Stimulated activated memory B cell treated with anti-CD40 and anti-IgM and Interleukin-4, amounts not matched to agents 10 μg/mL and 1 μg/mL and 100 μg/mL, for 72 hours (primary cell): ENCODE data around the gene RUSC2.
"Not testable (repeated sequence)": the region's sequence is repeated elsewhere in the genome, so short reads cannot be mapped to it uniquely, and the experiment has no call there.

Experiments
- ATAC-seq: fragments of 150-1000 bp; cut with Tn5 transposase; 2 replicates; pipeline ENCODE4 v1.10.0; 2021
- H3K27ac Mint-ChIP-seq: one replicate; pipeline ENCODE4 v1.8.0; 2022; ENCODE audit warnings: mild to moderate bottlenecking, mixed read lengths
- H3K27me3 Mint-ChIP-seq: one replicate; pipeline ENCODE4 v1.8.0; 2022; ENCODE audit warnings: mixed read lengths
- H3K36me3 Mint-ChIP-seq: one replicate; pipeline ENCODE4 v1.8.0; 2022; ENCODE audit warnings: mixed read lengths
- H3K4me1 Mint-ChIP-seq: one replicate; pipeline ENCODE4 v1.8.0; 2022; ENCODE audit warnings: mixed read lengths
- H3K4me3 Mint-ChIP-seq: one replicate; pipeline ENCODE4 v1.8.0; 2022; ENCODE audit warnings: mild to moderate bottlenecking, moderate library complexity, mixed read lengths
- H3K9me3 Mint-ChIP-seq: one replicate; pipeline ENCODE4 v1.8.0; 2022; ENCODE audit warnings: mixed read lengths

RUSC2 gene, protein sequence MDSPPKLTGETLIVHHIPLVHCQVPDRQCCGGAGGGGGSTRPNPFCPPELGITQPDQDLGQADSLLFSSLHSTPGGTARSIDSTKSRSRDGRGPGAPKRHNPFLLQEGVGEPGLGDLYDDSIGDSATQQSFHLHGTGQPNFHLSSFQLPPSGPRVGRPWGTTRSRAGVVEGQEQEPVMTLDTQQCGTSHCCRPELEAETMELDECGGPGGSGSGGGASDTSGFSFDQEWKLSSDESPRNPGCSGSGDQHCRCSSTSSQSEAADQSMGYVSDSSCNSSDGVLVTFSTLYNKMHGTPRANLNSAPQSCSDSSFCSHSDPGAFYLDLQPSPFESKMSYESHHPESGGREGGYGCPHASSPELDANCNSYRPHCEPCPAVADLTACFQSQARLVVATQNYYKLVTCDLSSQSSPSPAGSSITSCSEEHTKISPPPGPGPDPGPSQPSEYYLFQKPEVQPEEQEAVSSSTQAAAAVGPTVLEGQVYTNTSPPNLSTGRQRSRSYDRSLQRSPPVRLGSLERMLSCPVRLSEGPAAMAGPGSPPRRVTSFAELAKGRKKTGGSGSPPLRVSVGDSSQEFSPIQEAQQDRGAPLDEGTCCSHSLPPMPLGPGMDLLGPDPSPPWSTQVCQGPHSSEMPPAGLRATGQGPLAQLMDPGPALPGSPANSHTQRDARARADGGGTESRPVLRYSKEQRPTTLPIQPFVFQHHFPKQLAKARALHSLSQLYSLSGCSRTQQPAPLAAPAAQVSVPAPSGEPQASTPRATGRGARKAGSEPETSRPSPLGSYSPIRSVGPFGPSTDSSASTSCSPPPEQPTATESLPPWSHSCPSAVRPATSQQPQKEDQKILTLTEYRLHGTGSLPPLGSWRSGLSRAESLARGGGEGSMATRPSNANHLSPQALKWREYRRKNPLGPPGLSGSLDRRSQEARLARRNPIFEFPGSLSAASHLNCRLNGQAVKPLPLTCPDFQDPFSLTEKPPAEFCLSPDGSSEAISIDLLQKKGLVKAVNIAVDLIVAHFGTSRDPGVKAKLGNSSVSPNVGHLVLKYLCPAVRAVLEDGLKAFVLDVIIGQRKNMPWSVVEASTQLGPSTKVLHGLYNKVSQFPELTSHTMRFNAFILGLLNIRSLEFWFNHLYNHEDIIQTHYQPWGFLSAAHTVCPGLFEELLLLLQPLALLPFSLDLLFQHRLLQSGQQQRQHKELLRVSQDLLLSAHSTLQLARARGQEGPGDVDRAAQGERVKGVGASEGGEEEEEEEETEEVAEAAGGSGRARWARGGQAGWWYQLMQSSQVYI (N-terminal part only)

DNA sequence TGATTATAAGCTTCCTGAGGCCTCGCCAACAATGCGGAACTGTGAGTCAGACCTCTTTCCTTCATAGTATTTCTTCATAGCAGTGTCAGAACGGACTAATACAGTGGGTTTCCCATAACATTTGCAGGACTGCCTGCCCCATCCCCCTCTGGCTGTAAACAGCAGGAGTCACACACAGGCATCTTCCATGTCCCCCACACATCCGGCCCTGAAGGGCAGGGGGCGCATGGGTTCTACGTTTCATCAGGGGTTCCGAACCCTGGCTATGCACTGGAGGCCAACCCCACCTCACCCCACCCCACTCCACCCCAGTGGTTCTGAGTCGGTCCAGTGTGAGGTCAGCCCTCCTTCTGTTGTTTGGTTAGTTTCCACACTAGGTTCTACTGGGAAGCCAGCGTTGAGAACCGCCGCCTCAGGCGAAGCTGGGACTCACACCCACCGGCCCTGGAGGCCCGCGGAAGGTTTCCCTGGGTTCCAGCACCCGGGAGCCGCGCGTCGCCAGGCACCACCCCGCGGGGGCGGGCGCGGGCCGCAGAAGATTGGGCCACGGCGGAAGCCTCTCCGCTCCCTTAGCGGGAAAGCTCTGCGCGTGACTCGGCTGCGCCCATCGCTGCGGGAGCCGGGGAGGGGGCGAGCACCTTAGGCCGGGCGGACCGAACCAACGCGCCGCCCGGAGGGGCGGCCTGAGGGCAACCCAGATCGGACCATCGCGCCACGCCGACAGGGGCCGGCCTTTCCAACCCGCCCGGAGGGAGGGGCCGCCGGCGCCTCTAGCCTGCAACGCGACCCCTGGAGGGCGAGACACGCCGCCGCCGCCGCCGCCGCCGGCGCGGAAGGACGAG is at the start of gene RUSC2:
Gene RUSC2 (plus strand): TSS at position 799 of the 842 bp plus-strand sequence. CDS start 56,411 bp downstream, outside the sequence.
- ATAC-seq: peak; percentile 80
- peaks cover 38% of the 10 kb centered on the region for H3K27me3 Mint-ChIP-seq
- peaks cover 15% of the 10 kb centered on the region for H3K4me1 Mint-ChIP-seq
- no peaks in the 10 kb centered on the region for H3K9me3 Mint-ChIP-seq
- peak within 1 kb of the TSS; percentile 81 for H3K27ac Mint-ChIP-seq
- H3K36me3 Mint-ChIP-seq: no peaks in the 10 kb centered on the region
- peak within 1 kb of the TSS; percentile 89 for H3K4me3 Mint-ChIP-seq

DNA sequence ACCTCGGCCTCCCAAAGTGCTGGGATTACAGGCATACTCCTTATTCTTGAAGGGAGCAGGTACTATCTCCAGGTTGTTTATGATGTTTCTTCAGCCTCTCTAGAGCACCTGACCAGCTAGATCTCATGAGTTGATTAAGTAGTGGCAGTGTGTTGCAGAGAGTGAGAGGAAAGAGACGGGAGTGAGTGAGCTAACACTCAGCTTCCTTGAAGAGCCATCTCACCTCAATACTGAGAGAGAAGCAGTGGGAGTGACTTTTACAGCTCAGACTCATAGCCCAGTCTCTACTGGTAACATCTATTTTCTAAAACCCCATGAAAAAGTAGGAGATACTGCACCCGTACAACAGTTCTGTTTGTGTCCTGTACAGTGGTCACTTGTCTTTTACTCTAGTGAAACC is 43.9 kb upstream of the RUSC2 start:
- H3K4me1 Mint-ChIP-seq: no peaks in the 10 kb centered on the region
- H3K4me3 Mint-ChIP-seq: no peak overlapping the region
- H3K27ac Mint-ChIP-seq: no peak overlapping the region
- no peak for ATAC-seq
- H3K9me3 Mint-ChIP-seq: no peaks in the 10 kb centered on the region
- peaks cover 22% of the 10 kb centered on the region for H3K27me3 Mint-ChIP-seq
- no peaks in the 10 kb centered on the region for H3K36me3 Mint-ChIP-seq

DNA sequence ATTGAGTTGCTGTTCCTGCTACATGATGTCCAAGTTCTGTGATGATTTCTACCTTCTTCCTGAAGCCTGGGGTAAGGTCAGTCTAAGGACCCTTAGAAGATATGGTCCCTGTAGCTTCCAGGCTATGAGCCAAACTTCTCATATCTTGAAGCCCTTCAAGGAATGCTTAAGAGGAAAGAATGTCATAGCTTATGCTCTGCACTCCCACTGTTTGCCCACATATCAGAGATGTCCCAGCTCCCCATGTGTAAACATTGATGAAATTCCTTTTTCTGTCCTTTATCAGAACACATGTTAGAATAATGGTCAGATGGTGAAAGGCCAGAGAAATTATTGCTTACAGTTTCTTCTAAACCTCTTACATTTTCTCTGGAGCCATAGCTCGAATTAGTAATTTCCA is 41.4 kb upstream of the RUSC2 start:
- Mint-ChIP-seq H3K36me3 (no peaks in the 10 kb centered on the region), H3K4me1 (no peaks in the 10 kb centered on the region), H3K27me3 (peaks cover 45% of the 10 kb centered on the region), H3K4me3 (no peak overlapping the region), H3K27ac (no peak overlapping the region), H3K9me3 (peaks cover 3% of the 10 kb centered on the region)
- no peak for ATAC-seq

DNA sequence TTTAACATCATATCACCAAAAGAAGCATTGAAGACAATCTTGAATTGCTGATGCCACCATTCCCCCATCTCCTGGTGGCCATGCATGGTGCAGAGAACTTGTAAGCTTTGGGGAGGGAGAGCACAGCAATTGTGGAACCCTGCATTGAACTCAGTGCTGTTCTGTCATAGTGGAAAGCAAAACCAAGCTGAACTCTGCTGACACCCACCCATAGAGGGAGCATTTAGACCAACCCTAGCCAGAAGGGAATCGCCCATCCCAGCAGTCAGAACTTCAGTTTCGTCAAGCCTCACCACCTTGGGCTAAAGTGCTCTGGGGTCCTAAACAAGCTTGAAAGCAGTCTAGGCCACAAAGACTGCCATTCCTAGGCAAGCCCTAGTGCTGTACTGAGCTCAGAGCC is 37.4 kb upstream of the RUSC2 start:
- no peaks in the 10 kb centered on the region for H3K36me3 Mint-ChIP-seq
- no peak overlapping the region for H3K4me3 Mint-ChIP-seq
- peaks cover 41% of the 10 kb centered on the region for H3K27me3 Mint-ChIP-seq
- H3K9me3 Mint-ChIP-seq: peaks cover 12% of the 10 kb centered on the region
- H3K27ac Mint-ChIP-seq: no peak overlapping the region
- H3K4me1 Mint-ChIP-seq: no peaks in the 10 kb centered on the region
- no peak for ATAC-seq

DNA sequence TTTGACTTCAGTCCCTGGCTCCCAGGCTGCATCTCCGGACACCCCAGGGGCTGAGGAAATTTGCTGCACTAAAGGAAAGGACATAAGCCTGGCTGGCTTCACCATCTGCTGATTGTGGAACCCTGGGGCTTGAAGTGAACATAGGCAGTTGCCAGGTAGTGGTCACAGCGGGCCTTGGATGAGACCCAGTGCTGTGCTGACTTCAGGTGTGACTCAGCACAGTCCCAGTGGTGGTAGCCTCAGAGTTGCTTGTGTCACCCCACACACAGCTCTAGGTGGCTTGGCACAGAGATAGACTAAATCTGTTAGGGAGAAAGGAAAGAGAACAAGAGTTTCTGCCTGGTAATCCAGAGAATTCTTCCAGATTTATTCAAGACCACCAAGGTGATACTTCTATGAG is 36.1 kb upstream of the RUSC2 start:
- no peaks in the 10 kb centered on the region for H3K36me3 Mint-ChIP-seq
- H3K27me3 Mint-ChIP-seq: peaks cover 42% of the 10 kb centered on the region
- H3K27ac Mint-ChIP-seq: no peak overlapping the region
- ATAC-seq: no peak
- peaks cover 12% of the 10 kb centered on the region for H3K9me3 Mint-ChIP-seq
- no peak overlapping the region for H3K4me3 Mint-ChIP-seq
- no peaks in the 10 kb centered on the region for H3K4me1 Mint-ChIP-seq

DNA sequence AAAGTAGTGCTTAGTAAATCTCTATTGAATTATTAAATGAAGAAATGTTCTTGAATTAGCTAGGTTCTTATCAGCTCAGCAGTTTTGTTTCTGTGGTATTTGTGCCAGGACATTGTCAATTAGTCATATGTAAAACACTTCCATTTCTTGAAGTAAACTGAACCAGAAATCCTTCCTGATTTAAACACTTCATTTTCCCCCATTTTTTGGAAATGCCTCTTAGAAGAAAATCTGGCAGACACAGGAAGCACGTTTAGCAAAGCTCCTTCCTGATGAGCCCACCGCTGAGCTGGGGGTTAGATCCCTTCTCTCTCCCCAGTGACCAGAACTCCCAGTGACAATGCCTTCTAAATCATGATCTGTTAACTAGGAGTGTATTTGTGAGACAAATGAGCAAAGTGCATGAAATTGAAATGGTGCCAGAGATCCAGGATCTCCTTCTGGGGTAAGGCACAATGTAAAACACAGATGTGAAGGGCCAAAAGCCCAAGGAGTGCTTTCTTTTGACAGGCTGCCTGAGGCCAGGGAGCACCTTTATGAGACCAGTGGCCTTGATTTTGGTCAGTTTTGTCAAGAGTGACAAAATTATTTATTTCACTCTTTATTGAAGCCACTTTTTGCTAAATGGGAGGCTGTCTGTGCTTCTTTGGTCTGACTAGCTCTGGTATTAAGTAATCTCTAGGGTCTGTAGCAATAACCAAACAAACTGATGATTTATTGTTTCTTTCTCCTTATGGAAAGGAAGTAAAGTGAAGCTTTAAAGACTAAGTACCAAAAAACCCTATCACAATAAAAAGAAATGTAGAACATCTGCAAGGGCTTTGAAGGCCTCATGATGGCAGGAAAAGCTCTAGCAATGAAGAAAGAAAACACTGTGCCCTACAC is 25.5 kb upstream of the RUSC2 start:
- H3K27ac Mint-ChIP-seq: no peak overlapping the region
- no peak for ATAC-seq

DNA sequence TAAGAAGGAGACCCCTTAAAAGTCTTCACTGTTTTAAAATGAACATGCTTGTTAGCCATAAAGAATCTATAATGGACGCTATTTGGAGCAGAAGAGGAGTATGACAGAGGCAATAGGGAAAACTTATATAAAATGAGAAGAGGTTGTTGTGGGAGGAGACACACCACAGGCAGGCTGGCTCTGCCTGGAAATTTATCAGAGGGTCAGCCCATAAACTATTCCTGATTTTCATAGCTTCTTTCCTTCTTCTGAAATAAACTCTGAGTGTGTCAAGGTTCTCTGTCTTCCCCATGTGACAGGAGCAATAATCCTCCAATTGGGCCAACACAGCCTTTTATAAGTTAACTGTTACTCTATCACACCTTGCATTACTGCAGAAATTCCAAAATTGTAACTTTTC is 19.6 kb upstream of the RUSC2 start:
- no peak for ATAC-seq
- Mint-ChIP-seq H3K4me1 (no peaks in the 10 kb centered on the region), H3K27ac (no peak overlapping the region), H3K27me3 (peaks cover 31% of the 10 kb centered on the region), H3K4me3 (no peak overlapping the region), H3K36me3 (no peaks in the 10 kb centered on the region), H3K9me3 (no peaks in the 10 kb centered on the region)

More for the DNA sequence above, 25.5 kb upstream of the RUSC2 start:
- Mint-ChIP-seq H3K27me3 (peaks cover 76% of the 10 kb centered on the region), H3K4me1 (no peaks in the 10 kb centered on the region), H3K36me3 (peaks cover 11% of the 10 kb centered on the region), H3K9me3 (peaks cover 15% of the 10 kb centered on the region), H3K4me3 (no peak overlapping the region)

DNA sequence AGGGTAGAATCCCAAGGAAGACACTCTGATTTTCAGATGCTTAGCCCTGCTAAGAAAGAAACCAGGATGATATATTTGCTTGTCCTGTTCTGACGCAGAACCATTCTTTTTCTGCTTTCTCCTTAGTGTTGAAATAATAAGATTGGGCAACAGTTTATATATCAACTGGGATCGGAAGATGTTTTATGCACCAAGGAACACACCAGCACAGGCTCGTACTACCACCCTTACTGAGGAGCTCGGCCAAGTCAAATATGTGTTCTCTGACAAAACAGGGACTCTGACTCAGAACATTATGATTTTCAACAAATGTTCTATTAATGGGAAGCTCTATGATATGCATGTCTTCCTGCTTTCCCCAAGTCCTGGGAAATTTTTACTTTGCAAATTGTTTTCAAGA is 19.0 kb upstream of the RUSC2 start:
- no peaks in the 10 kb centered on the region for H3K36me3 Mint-ChIP-seq
- no peaks in the 10 kb centered on the region for H3K4me1 Mint-ChIP-seq
- no peak overlapping the region for H3K27ac Mint-ChIP-seq

DNA sequence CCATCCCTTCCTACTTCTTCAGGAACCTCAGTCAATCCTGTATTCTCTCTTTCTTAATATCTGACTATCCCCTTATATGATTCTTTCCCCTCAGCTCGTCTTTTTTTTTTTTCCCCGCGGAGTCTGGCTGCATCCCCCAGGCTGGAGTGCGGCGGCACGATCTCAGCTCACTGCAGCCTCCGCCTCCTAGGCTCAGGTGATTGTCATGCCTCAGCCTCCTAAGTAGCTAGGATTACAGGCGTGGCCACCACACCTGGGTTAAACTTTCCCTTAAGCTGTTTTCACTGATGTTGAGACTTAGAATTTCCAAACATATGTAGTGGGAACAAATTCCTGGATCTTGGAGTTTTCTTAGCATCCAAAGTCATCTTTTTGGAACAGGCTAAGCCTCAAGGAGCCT is 13.3 kb upstream of the RUSC2 start:
- Mint-ChIP-seq H3K27me3 (peaks cover 21% of the 10 kb centered on the region), H3K36me3 (no peaks in the 10 kb centered on the region), H3K4me1 (no peaks in the 10 kb centered on the region), H3K4me3 (no peak overlapping the region), H3K27ac (no peak overlapping the region), H3K9me3 (no peaks in the 10 kb centered on the region)
- ATAC-seq: no peak

More for the DNA sequence above, 19.0 kb upstream of the RUSC2 start:
- no peaks in the 10 kb centered on the region for H3K9me3 Mint-ChIP-seq
- peaks cover 34% of the 10 kb centered on the region for H3K27me3 Mint-ChIP-seq
- H3K4me3 Mint-ChIP-seq: no peak overlapping the region
- ATAC-seq: no peak

DNA sequence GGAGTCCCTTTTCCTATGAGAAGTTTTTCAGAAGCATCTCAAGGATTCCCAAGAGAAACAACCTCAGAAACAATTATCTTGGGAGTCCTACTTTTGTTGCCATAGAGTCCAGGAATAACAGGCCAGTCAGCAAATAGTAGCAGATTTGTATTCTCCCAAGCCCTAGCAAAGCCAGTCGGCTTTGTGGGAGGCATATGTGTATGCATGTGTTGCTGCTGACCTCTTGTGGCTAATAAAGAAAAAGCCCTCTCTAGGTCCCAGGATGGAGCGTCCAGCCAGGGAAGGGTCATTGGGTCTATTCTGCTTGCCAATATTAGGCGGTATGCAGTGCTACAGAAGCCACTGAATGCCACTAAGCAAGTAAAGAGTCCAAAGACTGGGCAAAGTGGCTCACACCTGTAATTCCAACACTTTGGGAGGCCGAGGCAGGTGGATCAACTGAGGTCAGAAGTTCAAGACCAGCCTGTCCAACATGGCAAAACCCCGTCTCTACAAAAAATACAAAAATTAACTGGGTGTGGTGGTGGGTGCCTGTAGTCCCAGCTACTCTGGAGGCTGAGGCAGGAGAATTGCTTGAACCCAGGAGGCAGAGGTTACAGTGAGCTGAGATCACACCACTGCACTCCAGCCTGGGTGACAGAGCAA is 12.6 kb upstream of the RUSC2 start:
- H3K27me3 Mint-ChIP-seq: peaks cover 21% of the 10 kb centered on the region
- not testable (repeated sequence) for H3K4me3 Mint-ChIP-seq, H3K9me3 Mint-ChIP-seq, H3K27ac Mint-ChIP-seq, H3K4me1 Mint-ChIP-seq, H3K36me3 Mint-ChIP-seq
- peak; percentile 80 for ATAC-seq

DNA sequence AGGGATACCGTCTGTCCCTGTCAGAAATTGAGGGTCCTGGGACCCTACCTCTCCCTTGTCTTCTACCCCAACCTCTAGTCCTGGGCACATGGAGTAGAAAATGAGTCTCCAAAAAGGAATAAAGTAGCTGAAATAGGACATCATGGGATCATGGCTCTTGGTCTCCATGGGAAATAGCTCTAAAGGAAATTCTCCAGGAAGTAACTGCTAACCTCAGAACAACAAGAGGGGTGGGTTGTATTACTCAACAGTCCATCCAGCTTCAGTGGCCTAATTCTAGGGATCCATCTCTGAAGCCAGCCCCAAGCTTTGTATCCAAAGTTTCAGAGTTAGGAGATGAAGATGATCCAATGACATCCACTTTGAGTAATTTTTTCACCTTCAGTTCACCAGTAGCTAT is 11.0 kb upstream of the RUSC2 start:
- Mint-ChIP-seq H3K27ac (no peak overlapping the region), H3K4me3 (no peak overlapping the region), H3K4me1 (no peaks in the 10 kb centered on the region), H3K27me3 (peaks cover 21% of the 10 kb centered on the region), H3K9me3 (no peaks in the 10 kb centered on the region), H3K36me3 (no peaks in the 10 kb centered on the region)
- ATAC-seq: no peak

DNA sequence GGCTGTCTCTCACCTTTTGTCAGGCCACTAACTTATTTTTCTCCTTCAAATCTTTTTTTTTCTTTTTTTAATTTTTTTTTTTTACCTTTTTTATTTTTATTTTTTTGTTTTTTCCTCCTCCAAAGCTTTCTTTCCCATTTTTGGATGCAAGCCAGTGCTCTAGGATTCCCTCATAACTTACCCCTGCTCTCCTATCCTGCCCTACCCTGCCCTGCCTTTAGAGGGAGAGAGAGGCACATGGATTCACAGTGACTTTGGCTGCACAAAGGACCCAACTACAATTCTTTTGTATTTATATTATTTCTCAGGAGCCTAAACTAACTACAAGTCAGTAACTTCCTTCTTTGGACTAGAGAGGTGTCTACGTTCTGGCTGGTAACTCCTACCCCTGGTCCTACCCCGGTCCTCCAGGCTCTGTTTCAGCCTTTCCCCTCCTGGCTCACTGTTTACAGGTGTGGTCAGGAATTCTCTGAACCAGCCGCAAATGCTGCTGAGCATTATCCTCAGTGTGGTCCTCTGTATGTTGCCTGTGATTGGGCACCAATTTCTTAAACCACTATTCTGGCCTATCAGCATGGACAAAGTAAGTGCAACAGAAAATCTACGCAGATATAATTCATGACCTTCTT is 8.4 kb upstream of the RUSC2 start:
- Mint-ChIP-seq H3K9me3 (no peaks in the 10 kb centered on the region), H3K4me1 (no peaks in the 10 kb centered on the region), H3K4me3 (no peak overlapping the region), H3K36me3 (no peaks in the 10 kb centered on the region), H3K27ac (no peak overlapping the region), H3K27me3 (peaks cover 12% of the 10 kb centered on the region)
- peak; percentile 44 for ATAC-seq

DNA sequence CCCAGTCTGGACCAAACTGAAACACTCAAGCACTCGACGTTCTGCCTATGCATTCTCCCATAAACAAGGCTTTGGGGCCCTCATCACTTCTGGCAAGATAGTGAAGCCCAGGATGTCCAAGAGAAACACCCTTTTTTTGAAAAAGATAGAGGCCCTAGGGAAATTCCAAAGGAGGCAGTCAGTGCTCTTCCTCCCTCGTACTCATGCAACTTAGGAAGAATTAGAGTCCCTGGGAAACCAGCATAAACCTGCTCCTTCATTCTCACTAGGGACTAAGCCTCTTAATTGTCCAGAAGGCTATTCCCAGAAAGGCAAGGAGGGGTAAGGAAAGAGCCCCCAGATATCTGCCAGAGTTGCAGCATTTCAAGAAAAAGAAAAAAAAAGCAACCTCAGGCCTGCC is 7.8 kb upstream of the RUSC2 start:
- Mint-ChIP-seq H3K27me3 (peaks cover 6% of the 10 kb centered on the region), H3K27ac (no peak overlapping the region), H3K36me3 (no peaks in the 10 kb centered on the region), H3K4me3 (no peak overlapping the region), H3K9me3 (no peaks in the 10 kb centered on the region), H3K4me1 (no peaks in the 10 kb centered on the region)
- ATAC-seq: no peak
